ENCODE results near the gene BHLHA15.

Gene BHLHA15

DNA sequence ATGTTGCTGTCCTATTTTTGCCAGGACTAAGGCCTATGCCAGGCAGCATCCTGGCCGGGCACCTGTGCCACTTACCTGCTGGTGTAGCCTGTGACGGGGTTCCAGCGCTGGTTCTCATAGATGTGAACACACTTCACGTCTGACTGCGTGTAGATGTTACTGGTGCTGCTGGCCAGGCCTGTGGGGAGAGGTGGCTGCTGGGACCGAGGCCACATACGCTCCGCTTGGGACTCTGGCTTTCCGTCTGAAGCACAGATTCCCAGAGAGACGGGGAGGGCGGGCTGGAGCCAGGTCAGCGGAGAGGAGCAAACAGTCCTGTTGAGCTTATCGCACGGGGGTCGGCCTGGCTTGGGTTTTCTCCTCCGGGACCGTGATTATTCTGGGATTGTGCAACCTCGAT is 16.7 kb downstream of the BHLHA15 start:
- Histone ChIP-seq H2BK12ac (ENCODE audit: low read length) (no peak overlapping the region), H3K27ac (ENCODE audit: low read depth, low read length) (no peak overlapping the region), H2BK5ac (ENCODE audit: low read depth, low read length, poor library complexity) (no peak overlapping the region), H2BK120ac (ENCODE audit: insufficient read depth, low read length, poor library complexity) (no peak overlapping the region), H3K14ac (ENCODE audit: low read length) (no peak overlapping the region), H3K79me1 (ENCODE audit: low read length) (no peaks in the 10 kb centered on the region), H3K23ac (ENCODE audit: low read length) (no peak overlapping the region), H3K4ac (ENCODE audit: low read depth, low read length) (no peak overlapping the region), H3K36me3 (ENCODE audit: control insufficient read depth in 1 of 2, insufficient read depth in 2 of 2, low read length in 2 of 2) (peaks cover 0 to 5% of the 10 kb centered on the region in 2 experiments), H2AK5ac (ENCODE audit: low read length) (no peak overlapping the region), H3K27me3 (ENCODE audit: insufficient read depth, low read length) (no peaks in the 10 kb centered on the region), H3K4me3 (ENCODE audit: low read depth, low read length) (no peak overlapping the region), H4K12ac (ENCODE audit: low read depth, low read length) (no peak overlapping the region), H3K4me1 (ENCODE audit: control insufficient read depth in 1 of 2, insufficient read depth in 2 of 2, low read length in 2 of 2) (no peaks in the 10 kb centered on the region), H4K91ac (ENCODE audit: low read depth, low read length) (no peak overlapping the region), H3K9me3 (ENCODE audit: insufficient read depth, low read depth, low read length) (peaks cover 4% of the 10 kb centered on the region), H3K79me2 (ENCODE audit: control insufficient read depth, insufficient read depth, low read length, poor library complexity) (no peaks in the 10 kb centered on the region), H4K8ac (ENCODE audit: low read depth, low read length) (no peak overlapping the region), H3K4me2 (ENCODE audit: low read length) (no peak overlapping the region), H3K9ac (ENCODE audit: low read length) (no peak overlapping the region), H2AFZ (ENCODE audit: insufficient read depth, low read length, poor library complexity) (no peak overlapping the region), H3K18ac (ENCODE audit: low read length) (no peak overlapping the region)
- no peak for DNase-seq
- no CpG with 5 or more reads among the region's 18 CpGs for WGBS (ENCODE audit: extremely low coverage, insufficient coverage, insufficient read length)

DNA sequence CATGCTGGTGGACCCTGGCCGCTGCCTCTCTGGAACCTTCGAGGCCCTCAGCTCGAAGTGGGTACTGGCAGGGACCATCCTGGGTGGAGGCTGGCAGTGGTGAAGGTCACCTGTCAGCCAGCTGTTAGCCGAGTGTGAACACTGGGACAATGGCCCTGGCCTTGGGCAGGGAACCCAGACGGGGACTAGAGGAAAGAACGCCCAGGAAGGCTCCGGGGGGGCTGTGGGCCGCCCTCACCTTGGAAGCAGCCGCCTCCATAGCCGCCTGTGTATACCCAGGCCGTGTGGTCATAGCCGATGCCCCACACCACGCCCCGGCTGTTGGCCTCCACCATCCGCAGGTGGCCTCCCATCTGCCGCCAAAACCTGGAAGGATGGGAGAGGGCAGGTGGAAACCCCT is 17.6 kb downstream of the BHLHA15 start:
- Histone ChIP-seq H2AK5ac (ENCODE audit: low read length) (no peak overlapping the region), H4K91ac (ENCODE audit: low read depth, low read length) (no peak overlapping the region), H3K36me3 (ENCODE audit: control insufficient read depth in 1 of 2, insufficient read depth in 2 of 2, low read length in 2 of 2) (peaks cover 0 to 5% of the 10 kb centered on the region in 2 experiments), H2BK120ac (ENCODE audit: insufficient read depth, low read length, poor library complexity) (no peak overlapping the region), H3K4me3 (ENCODE audit: low read depth, low read length) (no peak overlapping the region), H3K9me3 (ENCODE audit: insufficient read depth, low read depth, low read length) (peaks cover 2% of the 10 kb centered on the region), H2AFZ (ENCODE audit: insufficient read depth, low read length, poor library complexity) (no peak overlapping the region), H3K79me2 (ENCODE audit: control insufficient read depth, insufficient read depth, low read length, poor library complexity) (no peaks in the 10 kb centered on the region), H3K18ac (ENCODE audit: low read length) (no peak overlapping the region), H2BK5ac (ENCODE audit: low read depth, low read length, poor library complexity) (no peak overlapping the region), H3K4me2 (ENCODE audit: low read length) (no peak overlapping the region), H3K23ac (ENCODE audit: low read length) (no peak overlapping the region), H3K27me3 (ENCODE audit: insufficient read depth, low read length) (no peaks in the 10 kb centered on the region), H3K9ac (ENCODE audit: low read length) (no peak overlapping the region), H3K27ac (ENCODE audit: low read depth, low read length) (no peak overlapping the region), H3K14ac (ENCODE audit: low read length) (no peak overlapping the region), H3K4ac (ENCODE audit: low read depth, low read length) (no peak overlapping the region), H4K12ac (ENCODE audit: low read depth, low read length) (no peak overlapping the region), H3K4me1 (ENCODE audit: control insufficient read depth in 1 of 2, insufficient read depth in 2 of 2, low read length in 2 of 2) (no peaks in the 10 kb centered on the region), H2BK12ac (ENCODE audit: low read length) (no peak overlapping the region), H4K8ac (ENCODE audit: low read depth, low read length) (no peak overlapping the region), H3K79me1 (ENCODE audit: low read length) (no peaks in the 10 kb centered on the region)
- no CpG with 5 or more reads among the region's 16 CpGs for WGBS (ENCODE audit: extremely low coverage, insufficient coverage, insufficient read length)
- no peak for DNase-seq

DNA sequence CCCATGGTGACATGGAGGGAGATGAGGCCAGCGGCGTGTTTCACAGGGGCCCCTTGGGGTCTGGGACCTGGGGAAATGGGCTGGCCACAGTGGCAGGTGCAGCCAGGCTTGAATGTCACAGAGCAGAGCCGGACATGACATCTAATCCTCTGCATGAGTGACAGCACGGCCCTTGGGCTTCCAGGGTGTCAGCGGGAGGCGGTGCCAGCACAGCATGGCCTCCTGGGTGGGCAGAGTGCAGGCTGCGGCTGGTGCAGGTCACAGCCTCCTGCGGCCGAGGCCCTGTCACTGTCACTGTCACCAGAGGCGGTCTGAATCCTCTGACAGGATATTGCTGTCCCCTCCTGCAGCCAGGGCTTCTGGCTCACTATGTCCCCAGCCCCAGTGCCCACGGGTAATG is 18.2 kb downstream of the BHLHA15 start:
- WGBS (ENCODE audit: extremely low coverage, insufficient coverage, insufficient read length) = no CpG with 5 or more reads among the region's 11 CpGs
- H2AK5ac ChIP-seq (ENCODE audit: low read length) = no peak overlapping the region
- no peaks in the 10 kb centered on the region for H3K27me3 ChIP-seq (ENCODE audit: insufficient read depth, low read length)

DNA sequence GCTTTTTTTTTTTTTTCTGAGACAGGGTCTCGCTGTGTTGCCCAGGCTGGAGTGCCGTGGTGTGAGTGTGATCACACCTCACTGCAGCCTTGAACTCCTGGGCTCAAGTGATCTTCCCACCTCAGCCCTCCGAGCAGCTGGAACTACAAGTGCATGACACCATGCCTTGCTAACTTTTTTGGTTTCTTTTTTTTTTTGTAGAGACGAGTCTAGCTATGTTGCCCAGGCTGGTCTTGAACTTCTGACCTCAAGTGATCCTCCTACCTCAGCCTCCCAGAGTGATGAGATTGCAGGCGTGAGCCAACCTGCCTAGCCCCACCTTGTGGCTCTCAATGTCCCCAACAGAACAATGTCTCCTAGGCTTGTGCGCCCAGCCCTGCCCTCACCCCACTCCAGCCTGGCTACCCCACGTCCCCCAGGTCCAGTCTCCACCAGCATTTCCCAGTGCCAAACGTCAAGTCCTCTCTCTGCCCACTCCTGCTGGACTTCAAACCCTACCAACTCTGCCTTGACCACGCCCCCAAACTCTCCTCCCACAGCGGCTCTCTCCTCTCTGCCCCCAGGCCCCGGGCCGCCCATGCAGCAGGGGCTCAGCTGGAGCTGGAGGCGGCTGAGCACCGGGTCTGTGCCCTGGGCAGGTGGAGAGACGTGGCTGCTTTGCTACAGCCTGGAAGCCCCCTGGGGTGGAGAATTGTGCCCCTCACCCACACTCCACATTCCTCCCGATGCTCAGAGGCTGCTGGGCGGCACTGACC is 18.9 kb downstream of the BHLHA15 start:
- Histone ChIP-seq H3K9ac (ENCODE audit: low read length) (no peak overlapping the region), H2AFZ (ENCODE audit: insufficient read depth, low read length, poor library complexity) (no peak overlapping the region), H4K8ac (ENCODE audit: low read depth, low read length) (no peak overlapping the region), H3K4ac (ENCODE audit: low read depth, low read length) (no peak overlapping the region), H2BK12ac (ENCODE audit: low read length) (no peak overlapping the region), H3K4me3 (ENCODE audit: low read depth, low read length) (no peak overlapping the region), H3K23ac (ENCODE audit: low read length) (no peak overlapping the region), H3K79me2 (ENCODE audit: control insufficient read depth, insufficient read depth, low read length, poor library complexity) (no peaks in the 10 kb centered on the region), H4K91ac (ENCODE audit: low read depth, low read length) (no peak overlapping the region), H4K12ac (ENCODE audit: low read depth, low read length) (no peak overlapping the region), H3K27ac (ENCODE audit: low read depth, low read length) (no peak overlapping the region), H2BK120ac (ENCODE audit: insufficient read depth, low read length, poor library complexity) (no peak overlapping the region), H3K27me3 (ENCODE audit: insufficient read depth, low read length) (no peaks in the 10 kb centered on the region), H2BK5ac (ENCODE audit: low read depth, low read length, poor library complexity) (no peak overlapping the region), H3K36me3 (ENCODE audit: control insufficient read depth in 1 of 2, insufficient read depth in 2 of 2, low read length in 2 of 2) (peaks cover 0 to 5% of the 10 kb centered on the region in 2 experiments), H3K79me1 (ENCODE audit: low read length) (no peaks in the 10 kb centered on the region), H2AK5ac (ENCODE audit: low read length) (no peak overlapping the region), H3K18ac (ENCODE audit: low read length) (no peak overlapping the region), H3K9me3 (ENCODE audit: insufficient read depth, low read depth, low read length) (peaks cover 2% of the 10 kb centered on the region), H3K4me2 (ENCODE audit: low read length) (no peak overlapping the region), H3K14ac (ENCODE audit: low read length) (no peak overlapping the region), H3K4me1 (ENCODE audit: control insufficient read depth in 1 of 2, insufficient read depth in 2 of 2, low read length in 2 of 2) (no peaks in the 10 kb centered on the region)
- WGBS (ENCODE audit: extremely low coverage, insufficient coverage, insufficient read length) = no CpG with 5 or more reads among the region's 17 CpGs
- DNase-seq = no peak

More for the DNA sequence above, 18.2 kb downstream of the BHLHA15 start:
- Histone ChIP-seq H3K4me1 (ENCODE audit: control insufficient read depth in 1 of 2, insufficient read depth in 2 of 2, low read length in 2 of 2) (no peaks in the 10 kb centered on the region), H3K23ac (ENCODE audit: low read length) (no peak overlapping the region), H2BK12ac (ENCODE audit: low read length) (no peak overlapping the region), H3K4me3 (ENCODE audit: low read depth, low read length) (peak overlapping the region; percentile 28), H3K14ac (ENCODE audit: low read length) (no peak overlapping the region), H3K9me3 (ENCODE audit: insufficient read depth, low read depth, low read length) (peaks cover 2% of the 10 kb centered on the region), H2AFZ (ENCODE audit: insufficient read depth, low read length, poor library complexity) (no peak overlapping the region), H3K36me3 (ENCODE audit: control insufficient read depth in 1 of 2, insufficient read depth in 2 of 2, low read length in 2 of 2) (peaks cover 0 to 5% of the 10 kb centered on the region in 2 experiments), H2BK5ac (ENCODE audit: low read depth, low read length, poor library complexity) (no peak overlapping the region), H3K18ac (ENCODE audit: low read length) (no peak overlapping the region), H3K79me2 (ENCODE audit: control insufficient read depth, insufficient read depth, low read length, poor library complexity) (no peaks in the 10 kb centered on the region), H4K8ac (ENCODE audit: low read depth, low read length) (no peak overlapping the region), H4K12ac (ENCODE audit: low read depth, low read length) (no peak overlapping the region), H3K9ac (ENCODE audit: low read length) (no peak overlapping the region), H4K91ac (ENCODE audit: low read depth, low read length) (no peak overlapping the region), H3K27ac (ENCODE audit: low read depth, low read length) (no peak overlapping the region), H3K4me2 (ENCODE audit: low read length) (no peak overlapping the region), H2BK120ac (ENCODE audit: insufficient read depth, low read length, poor library complexity) (no peak overlapping the region), H3K79me1 (ENCODE audit: low read length) (no peaks in the 10 kb centered on the region), H3K4ac (ENCODE audit: low read depth, low read length) (no peak overlapping the region)
- no peak for DNase-seq
